Adrenal gland (tissue), 5 donors: ENCODE measurements around the gene GPC3.

Experiments
- POLR2A ChIP-seq, 2 donors: fragments of 450-650 bp; IDR thresholded peaks; one replicate each; pipeline ENCODE4 v1.6.1; 2017; ENCODE audit warnings: antibody characterized with exemption in 2 of 2, mild to moderate bottlenecking in 2 of 2, moderate library complexity in 1 of 2
- TF ChIP-seq, protein P1 (sequence below), 6 experiments: fragments of 450-650 bp in 4 of 6; fragments of 200-600 bp in 2 of 6; sonication (generic) in 1 of 6; IDR thresholded peaks; 1 replicate in 5 of 6; 2 replicates in 1 of 6; pipeline versions ENCODE4 v1.5.1 to v1.8.0; 2016 to 2021; ENCODE audit warnings: antibody characterized with exemption in 6 of 6, mild to moderate bottlenecking in 2 of 6, moderate library complexity in 1 of 6
- donor health status: DM: no; HTN: no; CAD: no.

DNA sequence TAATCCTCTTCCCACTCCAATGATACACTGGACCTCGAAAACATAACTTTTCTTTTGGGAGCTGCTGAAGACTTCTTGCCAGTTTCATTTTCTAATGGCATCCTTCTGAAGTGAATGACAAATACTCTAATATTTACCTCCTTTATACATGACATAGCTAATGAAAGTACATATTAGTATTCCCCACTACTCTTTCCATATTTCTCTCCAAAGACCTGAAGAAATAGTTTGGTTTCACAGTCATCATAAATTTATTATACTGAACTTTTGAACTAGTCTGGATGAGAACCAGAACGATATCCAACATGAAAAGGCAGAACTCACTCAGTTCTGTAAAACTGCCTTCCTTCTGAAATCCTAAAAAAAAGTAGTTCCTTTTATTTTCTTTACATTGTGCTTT lies 139.1 kb downstream of the GPC3 start:
- TF ChIP-seq, protein P1, sequence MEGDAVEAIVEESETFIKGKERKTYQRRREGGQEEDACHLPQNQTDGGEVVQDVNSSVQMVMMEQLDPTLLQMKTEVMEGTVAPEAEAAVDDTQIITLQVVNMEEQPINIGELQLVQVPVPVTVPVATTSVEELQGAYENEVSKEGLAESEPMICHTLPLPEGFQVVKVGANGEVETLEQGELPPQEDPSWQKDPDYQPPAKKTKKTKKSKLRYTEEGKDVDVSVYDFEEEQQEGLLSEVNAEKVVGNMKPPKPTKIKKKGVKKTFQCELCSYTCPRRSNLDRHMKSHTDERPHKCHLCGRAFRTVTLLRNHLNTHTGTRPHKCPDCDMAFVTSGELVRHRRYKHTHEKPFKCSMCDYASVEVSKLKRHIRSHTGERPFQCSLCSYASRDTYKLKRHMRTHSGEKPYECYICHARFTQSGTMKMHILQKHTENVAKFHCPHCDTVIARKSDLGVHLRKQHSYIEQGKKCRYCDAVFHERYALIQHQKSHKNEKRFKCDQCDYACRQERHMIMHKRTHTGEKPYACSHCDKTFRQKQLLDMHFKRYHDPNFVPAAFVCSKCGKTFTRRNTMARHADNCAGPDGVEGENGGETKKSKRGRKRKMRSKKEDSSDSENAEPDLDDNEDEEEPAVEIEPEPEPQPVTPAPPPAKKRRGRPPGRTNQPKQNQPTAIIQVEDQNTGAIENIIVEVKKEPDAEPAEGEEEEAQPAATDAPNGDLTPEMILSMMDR (IDR thresholded peaks at IDR 0.05): no peak
- TF ChIP-seq POLR2A (IDR thresholded peaks at IDR 0.05): no peak
